BJ (cell line): Measurements from ENCODE around the gene GRAP2. TPM values are rescaled to one million over a fixed set of nuclear protein-coding genes. Genes with fewer than 3 reads are reported as not detected.

Experiments used
- CTCF ChIA-PET: fragments of 350-600 bp; formaldehyde crosslinking; extraction: SDS; loops from one replicate; lab custom pipeline; 2021; ENCODE audit warnings: antibody characterized with exemption, inconsistent platforms; lab: Yijun Ruan, JAX
- POLR2A ChIA-PET: fragments of 300-600 bp; sonication (Branson Sonifier 250); formaldehyde crosslinking; extraction: SDS; loops from one replicate; lab custom pipeline; 2021; ENCODE audit warnings: antibody characterized with exemption; lab: Charles Lee
- DNase-seq: peaks from one replicate; pipeline ENCODE4 v3.0.0-alpha.2; 2011; ENCODE audit warnings: low read depth
- H3K27me3 ChIP-seq: 2 replicates; pipeline ENCODE4 v1.6.0; 2011; ENCODE audit warnings: low read length; ENCODE audit not compliant: control insufficient read depth, insufficient read depth
- H3K36me3 ChIP-seq: 2 replicates; pipeline ENCODE4 v1.5.1; 2011; ENCODE audit warnings: low read length; ENCODE audit not compliant: control insufficient read depth, insufficient read depth
- H3K4me3 ChIP-seq: 2 replicates; pipeline ENCODE4 v1.5.1; 2011; ENCODE audit warnings: low read depth, mild to moderate bottlenecking, control low read depth, low read length
- CTCF ChIP-seq: IDR thresholded peaks from 2 replicates; pipeline ENCODE4 v1.5.1; 2011; ENCODE audit warnings: low read depth, mild to moderate bottlenecking, control low read depth, inconsistent platforms, low read length, moderate library complexity; ENCODE audit not compliant: insufficient read depth
- polyA plus RNA-seq: library from polyadenylated mRNA; depleted of rRNA; stranded (reverse); fragments of >200 nt; gene quantifications from 2 replicates; pipeline ENCODE4 v1.2.3, GENCODE V29; 2011

GRAP2 gene
- polyA plus RNA-seq, 1 experiment = not detected

- Histone ChIP-seq H3K36me3 (no peaks in the 10 kb centered on the region), H3K4me3 (no peak overlapping the region), H3K27me3 (peaks cover 3% of the 10 kb centered on the region)
- ChIA-PET CTCF (interaction anchor here (1.5 kb wide), 1 partner anchor 11 kb away, joined by 5 read pairs; no protein-coding TSS in a partner anchor), POLR2A (no interaction called here)
- DNase-seq = no peak
- no peak for TF ChIP-seq CTCF
Observed at GRCh38 chr22:40007853-40008710, 107.2 kb downstream of the GRAP2 start.

GRCh38 chr22:40008726-40009291, 107.9 kb downstream of the GRAP2 start:
- no peak for DNase-seq

GRCh38 chr22:40009292-40009774, 108.4 kb downstream of the GRAP2 start:
- no peak for TF ChIP-seq CTCF
- POLR2A ChIA-PET = no interaction called here
- DNase-seq = no peak
- Histone ChIP-seq H3K36me3 (no peaks in the 10 kb centered on the region), H3K27me3 (peaks cover 3% of the 10 kb centered on the region), H3K4me3 (no peak overlapping the region)
- CTCF ChIA-PET = interaction anchor here (1.0 to 1.5 kb wide), 3 partner anchors 13 to 466 kb away, joined by 3 to 5 read pairs (median 3); no protein-coding TSS in a partner anchor

More at GRCh38 chr22:40008726-40009291, 107.9 kb downstream of the GRAP2 start:
- no peak for TF ChIP-seq CTCF
- no peaks in the 10 kb centered on the region for H3K36me3 ChIP-seq
- ChIA-PET CTCF (interaction anchor here (1.2 to 1.5 kb wide), 2 partner anchors 12 to 465 kb away, joined by 3 to 5 read pairs; no protein-coding TSS in a partner anchor), POLR2A (no interaction called here)
- no peak overlapping the region for H3K4me3 ChIP-seq
- peaks cover 3% of the 10 kb centered on the region for H3K27me3 ChIP-seq

GRCh38 chr22:40009951-40010671, 109.2 kb downstream of the GRAP2 start:
- ChIA-PET POLR2A (no interaction called here), CTCF (interaction anchor here (1.0 to 1.2 kb wide), 4 partner anchors 12 to 475 kb away, joined by 3 read pairs; no protein-coding TSS in a partner anchor)
- Histone ChIP-seq H3K36me3 (no peaks in the 10 kb centered on the region), H3K27me3 (peaks cover 3% of the 10 kb centered on the region), H3K4me3 (no peak overlapping the region)
- DNase-seq = no peak
- TF ChIP-seq CTCF = no peak

- DNase-seq = no peak
- Histone ChIP-seq H3K36me3 (no peaks in the 10 kb centered on the region), H3K27me3 (peaks cover 3% of the 10 kb centered on the region), H3K4me3 (no peak overlapping the region)
- TF ChIP-seq CTCF = no peak
- ChIA-PET CTCF (interaction anchor here (1.1 to 1.2 kb wide), 2 partner anchors 14 to 476 kb away, joined by 3 read pairs; no protein-coding TSS in a partner anchor), POLR2A (no interaction called here)
Observed at GRCh38 chr22:40010746-40011145, 109.9 kb downstream of the GRAP2 start.
